Endothelial cell of umbilical vein (primary cell): Measurements from ENCODE around the gene FOLR1. TPM values are rescaled to one million over a fixed set of nuclear protein-coding genes. Genes with fewer than 3 reads are reported as not detected.

Experiments
- BruUV-seq: library from RNA; stranded (reverse); fragments of 400-500 nt; replicated peaks from 2 replicates; lab custom pipeline; 2021; lab: Mats Ljungman, UMichigan
- CTCF ChIA-PET: fragments of 300-600, 350-600 bp; sonication (Branson Sonifier 250); formaldehyde crosslinking; loops from one replicate; lab custom pipeline; 2021; ENCODE audit warnings: antibody characterized with exemption, inconsistent platforms; lab: Charles Lee
- POLR2A ChIA-PET: fragments of 300-600, 350-600 bp; sonication (Branson Sonifier 250); formaldehyde crosslinking; loops from one replicate; lab custom pipeline; 2021; ENCODE audit warnings: antibody characterized with exemption, inconsistent platforms; lab: Charles Lee
- DNase-seq: peaks from one replicate; pipeline ENCODE4 v3.0.0-alpha.2; 2011; ENCODE audit warnings: low read depth, low spot score
- FAIRE-seq: peaks from 2 replicates; lab custom pipeline; 2011; peaks lifted over from hg19 to GRCh38; lab: Jason Lieb, UNC
- H2AFZ ChIP-seq: 2 replicates; pipeline ENCODE4 v1.6.0; 2012; ENCODE audit warnings: low read depth, low read length, control low read depth, inconsistent platforms
- H3K27ac ChIP-seq: 2 replicates; pipeline ENCODE4 v1.5.1; 2011; ENCODE audit warnings: low read depth, mild to moderate bottlenecking, control low read depth, low read length, moderate library complexity; ENCODE audit not compliant: insufficient read depth
- H3K27me3 ChIP-seq, 2 experiments: 2 replicates each; pipeline versions ENCODE4 v1.6.0 to v1.6.1; 2011; ENCODE audit warnings: low read length in 2 of 2, mixed read lengths in 1 of 2; ENCODE audit not compliant: control insufficient read depth in 2 of 2, insufficient read depth in 2 of 2
- H3K36me3 ChIP-seq, 2 experiments: 2 replicates in 1 of 2; 3 replicates in 1 of 2; pipeline ENCODE4 v1.5.1; 2011; ENCODE audit warnings: low read length in 2 of 2, mild to moderate bottlenecking in 1 of 2, moderate library complexity in 1 of 2; ENCODE audit not compliant: control insufficient read depth in 2 of 2, insufficient read depth in 2 of 2; ENCODE audit errors: extremely low read depth in 1 of 2
- H3K4me1 ChIP-seq: 3 replicates; pipeline ENCODE4 v1.5.1; 2011; ENCODE audit warnings: mild to moderate bottlenecking, low read length; ENCODE audit not compliant: control insufficient read depth, insufficient read depth; ENCODE audit errors: extremely low read depth
- H3K4me2 ChIP-seq: 2 replicates; pipeline ENCODE4 v1.6.1; 2011; ENCODE audit warnings: low read length, control low read depth, mixed read lengths; ENCODE audit not compliant: insufficient read depth
- H3K4me3 ChIP-seq, 3 experiments: fragments of 200-600 bp in 1 of 3; sonication (generic), shearing (Covaris generic) in 1 of 3; replicated peaks in 1 of 3; 2 replicates each; pipeline ENCODE4 v1.5.1; 2011 to 2016; ENCODE audit warnings: control low read depth in 3 of 3, low read length in 3 of 3, mild to moderate bottlenecking in 2 of 3, inconsistent platforms in 1 of 3, low read depth in 1 of 3, moderate library complexity in 1 of 3; ENCODE audit not compliant: insufficient read depth in 1 of 3
- H3K79me2 ChIP-seq: 2 replicates; pipeline ENCODE4 v1.6.0; 2012; ENCODE audit warnings: low read length, inconsistent platforms; ENCODE audit not compliant: control insufficient read depth, insufficient read depth
- H3K9ac ChIP-seq: replicated peaks from 2 replicates; pipeline ENCODE3; 2011; ENCODE audit warnings: low read length, control low read depth; ENCODE audit not compliant: insufficient read depth; ENCODE audit errors: extremely low read depth
- H3K9me1 ChIP-seq: replicated peaks from 3 replicates; pipeline ENCODE4 v1.6.0; 2011; ENCODE audit warnings: mild to moderate bottlenecking, low read length; ENCODE audit not compliant: control insufficient read depth, insufficient read depth; ENCODE audit errors: extremely low read depth
- H3K9me3 ChIP-seq: replicated peaks from 2 replicates; pipeline ENCODE4 v1.5.1; 2012; ENCODE audit warnings: low read length, inconsistent platforms; ENCODE audit not compliant: control insufficient read depth, insufficient read depth
- H4K20me1 ChIP-seq: replicated peaks from 2 replicates; pipeline ENCODE3; 2011; ENCODE audit warnings: mild to moderate bottlenecking, low read length; ENCODE audit not compliant: control insufficient read depth, insufficient read depth; ENCODE audit errors: extremely low read depth
- EZH2 ChIP-seq: IDR thresholded peaks from 2 replicates; pipeline ENCODE4 v1.6.1; 2012; ENCODE audit warnings: borderline replicate concordance, low read depth, mild to moderate bottlenecking, moderate library complexity, low read length, inconsistent platforms; ENCODE audit not compliant: severe bottlenecking
- FOS ChIP-seq: IDR thresholded peaks from 2 replicates; pipeline ENCODE4 v1.6.1; 2011; ENCODE audit warnings: mild to moderate bottlenecking, low read length, moderate library complexity, borderline replicate concordance; ENCODE audit not compliant: insufficient read depth
- MYC ChIP-seq: IDR thresholded peaks from one replicate; pipeline ENCODE4 v1.6.1; 2011; ENCODE audit warnings: mild to moderate bottlenecking, low read depth, low read length
- POLR2A ChIP-seq: IDR thresholded peaks from 2 replicates; pipeline ENCODE4 v1.6.1; 2012; ENCODE audit warnings: low read depth, mild to moderate bottlenecking, control low read depth, low read length
- dilution Hi-C: fragments of 300-500 bp; cut with MboI; formaldehyde crosslinking; loops from one replicate; pipeline ENCODE4 v1.15.0; 2019; ENCODE audit warnings: low sequenced_read_pairs; ENCODE audit not compliant: extremely low pct_ligation_motif_present
- intact Hi-C: fragments of 100-400 bp; cut with micrococcal nuclease; formaldehyde crosslinking; loops from one replicate; pipeline ENCODE4 v1.10.0; 2022
- polyA plus RNA-seq, 4 experiments: library from polyadenylated mRNA; depleted of rRNA in 3 of 4; stranded (reverse) in 3 of 4; unstranded in 1 of 4; fragments of >200 nt; gene quantifications; 2 replicates each; pipeline versions ENCODE4 v1.2.1 to v1.2.3, GENCODE V29; 2011 to 2012; ENCODE audit warnings: missing spikeins in 1 of 4
- total RNA-seq: library from RNA; stranded (reverse); gene quantifications from 2 replicates; pipeline ENCODE4 v1.2.3, GENCODE V29; 2021

The FOLR1 gene
- total and polyA plus RNA-seq, 2 donors (not counting 3 experiments of a cell fraction or from before 2014, with no cell fraction given): not detected

DNA sequence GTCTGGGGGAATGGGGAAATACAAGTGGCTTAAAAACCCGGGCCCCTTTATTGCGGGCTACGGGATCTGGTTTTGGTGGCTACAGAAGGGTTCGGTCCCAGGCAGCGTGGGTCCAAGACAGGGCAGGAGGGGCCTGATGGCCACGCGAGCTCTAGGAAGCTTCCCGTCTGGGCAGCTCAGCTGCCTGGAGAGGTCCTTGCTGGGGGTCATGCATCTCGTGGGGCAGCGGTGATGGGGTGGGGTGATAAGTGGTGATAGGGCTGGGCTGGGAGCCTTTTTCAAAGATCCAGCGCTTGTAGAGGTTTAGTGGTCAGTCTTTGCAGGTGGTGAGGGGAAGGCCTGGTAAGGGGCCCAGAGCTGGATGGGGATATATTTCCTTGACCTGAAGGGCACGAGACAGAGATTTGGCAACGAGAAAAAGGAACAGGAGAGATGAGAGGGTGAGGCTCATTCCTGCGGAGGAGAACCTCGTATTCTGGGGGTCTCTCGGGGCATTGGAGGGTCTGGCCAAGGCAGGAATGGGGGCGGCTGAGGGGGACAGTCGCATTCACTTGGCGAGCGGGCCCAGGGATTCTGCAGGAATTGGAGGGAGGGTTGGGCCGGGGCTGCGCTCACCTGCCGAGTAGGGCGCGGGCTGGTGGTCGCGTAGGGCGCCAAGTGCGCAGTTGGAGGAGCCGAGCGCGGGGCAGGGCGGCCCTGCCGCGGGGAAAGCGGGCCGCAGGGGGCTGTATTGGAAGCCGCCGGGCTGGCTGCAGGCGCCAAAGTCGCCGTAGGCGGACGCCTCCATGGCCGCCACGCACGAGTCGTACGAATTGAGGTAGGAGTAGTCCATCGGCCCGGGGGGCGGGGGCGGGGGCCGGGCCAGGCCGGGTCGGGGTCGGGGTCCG is 51.5 kb downstream of the FOLR1 start:
- Histone ChIP-seq H4K20me1 (no peaks in the 10 kb centered on the region), H3K9me3 (no peaks in the 10 kb centered on the region), H3K27me3 (peaks cover 70 to 88% of the 10 kb centered on the region in 2 experiments), H2AFZ (no peak overlapping the region), H3K4me3 (no peak overlapping the region), H3K9me1 (no peaks in the 10 kb centered on the region), H3K4me2 (no peak overlapping the region), H3K9ac (no peak overlapping the region), H3K36me3 (no peaks in the 10 kb centered on the region), H3K4me1 (peaks cover 12% of the 10 kb centered on the region), H3K27ac (no peak overlapping the region), H3K79me2 (no peaks in the 10 kb centered on the region)
- intact Hi-C loops (no loop called here), dilution Hi-C loops (no loop called here)
- no TSS peak for BruUV-seq
- no peak for FAIRE-seq
- no peak for DNase-seq
- ChIA-PET POLR2A (no interaction called here), CTCF (interaction anchor here (1.3 kb wide), 1 partner anchor 188 kb away, joined by 3 read pairs; no protein-coding TSS in a partner anchor)
- no peak for TF ChIP-seq MYC
- no peak for TF ChIP-seq POLR2A
- peak; percentile 55 for TF ChIP-seq EZH2

GRCh38 chr11:72244060-72244360 is 52.1 kb downstream of the FOLR1 start, which contains the start of gene PHOX2A:
Gene PHOX2A (minus strand): TSS chr11:72244176. CDS start chr11:72244004, 172 bp downstream.
- dilution Hi-C loops (no loop called here), intact Hi-C loops (no loop called here)
- Histone ChIP-seq H4K20me1 (no peaks in the 10 kb centered on the region), H3K9me3 (no peaks in the 10 kb centered on the region), H3K27ac (no peak within 1 kb of the TSS), H3K79me2 (no peaks in the 10 kb centered on the region), H3K36me3 (no peaks in the 10 kb centered on the region), H3K4me2 (no peak within 1 kb of the TSS), H3K4me3 (no peak within 1 kb of the TSS), H3K9me1 (no peaks in the 10 kb centered on the region), H3K4me1 (peaks cover 12% of the 10 kb centered on the region), H2AFZ (no peak within 1 kb of the TSS), H3K9ac (no peak within 1 kb of the TSS), H3K27me3 (peaks cover 76 to 90% of the 10 kb centered on the region in 2 experiments)
- no peak for FAIRE-seq
- DNase-seq: no peak
- TF ChIP-seq EZH2 (no peak), FOS (no peak)
- ChIA-PET CTCF (interaction anchor here (1.3 kb wide), 1 partner anchor 187 kb away, joined by 3 read pairs; no protein-coding TSS in a partner anchor), POLR2A (no interaction called here)
- BruUV-seq: no TSS peak
